ENCODE data around the gene CHEK2.

Gene CHEK2

GRCh38 chr22:28647216-28647615 is 94.4 kb downstream of the CHEK2 start:
- H3K4me3 ChIP-seq (replicated peaks in 1 of 2; ENCODE audit: low read depth in 2 of 2, low read length in 2 of 2) = no peak overlapping the region
- no peak for TF ChIP-seq CTCF (IDR thresholded peaks at IDR 0.05; ENCODE audit: low read depth, low read length)
- no peak for DNase-seq (ENCODE audit: low read depth in 2 of 2)

- no peak for TF ChIP-seq CTCF (IDR thresholded peaks at IDR 0.05; ENCODE audit: low read depth, low read length)
- DNase-seq (ENCODE audit: low read depth in 2 of 2) = no peak
- H3K4me3 ChIP-seq (replicated peaks in 1 of 2; ENCODE audit: low read depth in 2 of 2, low read length in 2 of 2) = no peak overlapping the region
These were observed 102.3 kb downstream of the CHEK2 start for GRCh38 chr22:28639321-28639720.

Data from cardiac fibroblast (primary cell).